Measurements from ENCODE around the gene SPTBN2.
"Not testable (repeated sequence)": the region's sequence is repeated elsewhere in the genome, so short reads cannot be mapped to it uniquely, and the experiment has no call there.

The SPTBN2 gene

DNA sequence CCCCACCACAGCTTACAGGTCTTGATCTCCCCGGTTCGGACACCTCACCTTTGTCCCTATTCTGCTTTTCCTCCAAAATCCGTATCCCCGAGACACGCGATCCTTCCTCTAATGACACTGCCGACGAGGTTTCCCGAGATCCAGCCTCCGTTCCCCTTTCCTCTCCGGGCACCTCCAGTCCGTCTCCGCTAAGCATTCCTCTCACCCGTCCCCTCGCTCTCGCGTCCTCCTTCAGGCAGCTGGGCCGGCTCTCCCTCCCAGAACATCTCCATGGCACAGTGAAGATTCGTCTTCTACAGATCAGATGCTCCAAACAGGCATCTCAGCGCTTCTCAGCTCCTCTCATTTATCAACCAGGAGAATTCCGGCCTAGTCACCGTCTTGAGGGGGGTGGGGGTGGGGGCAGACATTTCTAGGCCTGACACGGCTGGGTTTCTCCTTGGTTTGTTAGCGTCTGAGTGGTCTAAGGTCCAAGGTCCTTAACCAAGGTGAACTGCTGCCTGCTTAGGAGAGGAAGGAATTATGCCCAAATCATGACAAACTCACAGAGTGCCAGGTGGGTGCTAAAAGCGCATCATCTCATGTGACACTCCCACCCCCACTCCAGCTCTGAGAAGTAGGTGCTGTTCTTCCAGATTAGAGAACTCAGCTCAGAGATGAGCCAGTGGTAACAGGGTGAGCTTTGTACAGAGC lies at the start of gene SPTBN2:
TSS of gene SPTBN2 (minus strand) at position 524 of the 693 bp plus-strand sequence. CDS start 7,976 bp downstream, outside the sequence.
- no peak for DNase-seq

DNA sequence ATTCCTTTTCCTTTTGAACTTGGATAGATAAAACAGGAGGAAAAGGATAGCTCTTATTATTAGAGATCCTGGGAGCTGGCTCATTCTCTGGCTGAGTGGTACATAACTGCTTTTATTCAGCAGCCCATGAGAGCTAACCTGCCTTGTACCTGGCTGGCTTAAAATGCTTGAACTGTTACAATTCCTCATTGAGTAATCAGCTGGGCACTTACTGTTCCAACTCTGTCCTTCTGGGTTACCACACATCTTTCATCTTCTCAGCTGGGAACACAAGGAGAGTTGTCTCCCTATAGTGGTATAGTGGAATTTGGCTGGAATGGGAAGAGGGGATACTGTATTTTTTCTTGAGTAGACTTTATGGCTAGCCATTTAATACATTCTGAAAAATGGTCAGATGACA lies 39.8 kb upstream of the SPTBN2 start:
- no peak for DNase-seq

DNA sequence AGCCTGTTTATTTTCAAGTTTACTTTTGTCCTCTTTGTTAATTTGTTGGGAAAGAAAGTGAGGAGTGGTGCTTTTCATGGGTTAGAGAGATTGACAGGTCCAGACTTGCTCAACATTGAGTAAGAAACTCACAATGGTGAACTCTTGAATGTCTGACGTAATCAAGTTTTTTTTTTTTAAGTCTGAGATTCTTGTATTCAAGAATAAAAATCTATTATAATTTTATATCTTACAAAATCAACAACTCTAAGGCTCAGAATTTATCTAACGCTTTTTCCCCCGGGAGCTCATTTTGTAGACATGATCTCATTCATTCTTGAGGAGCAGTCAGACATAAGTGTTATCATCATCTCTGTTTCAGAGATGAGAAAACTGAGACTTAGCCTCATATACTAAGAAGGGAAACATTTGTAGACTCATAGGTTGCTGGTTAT lies 39.1 kb upstream of the SPTBN2 start:
- no peak for DNase-seq

DNA sequence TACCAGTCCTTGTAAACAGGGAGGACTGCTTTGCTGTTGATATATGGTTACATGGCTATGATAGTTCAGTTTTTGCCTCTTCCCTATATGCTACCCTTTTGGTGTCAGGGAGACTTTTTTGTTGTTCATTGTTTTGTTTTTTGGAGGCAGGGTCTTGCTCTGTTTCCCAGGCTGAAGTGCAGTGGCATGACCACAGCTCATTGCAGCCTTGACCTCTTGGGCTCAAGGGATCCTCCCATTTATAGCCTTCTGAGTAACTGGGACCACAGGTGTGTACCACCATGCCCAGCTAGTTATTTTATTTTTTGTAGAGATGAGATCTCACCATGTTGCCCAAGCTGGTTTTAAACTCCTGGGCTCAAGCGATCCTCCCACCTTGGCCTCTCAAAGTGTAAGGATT lies 38.6 kb upstream of the SPTBN2 start:
- no peak for DNase-seq

DNA sequence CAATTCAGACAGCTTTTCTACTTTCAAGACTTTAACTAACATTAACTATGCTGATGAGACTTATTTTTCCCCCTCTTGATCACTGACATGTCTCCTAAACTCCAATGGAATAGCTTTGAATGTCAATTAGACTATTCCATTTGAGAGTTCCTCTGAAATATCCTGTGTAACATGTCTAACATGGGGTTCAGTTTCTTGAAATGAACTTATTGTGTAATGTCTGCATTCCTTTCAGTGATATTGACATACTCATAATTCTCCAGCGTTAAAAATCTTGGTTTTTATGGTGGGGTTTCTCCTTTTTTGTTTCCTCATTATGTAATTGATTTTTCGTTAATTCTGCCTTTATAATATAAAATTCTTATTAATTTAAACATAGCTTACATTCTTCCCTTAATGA lies 37.7 kb upstream of the SPTBN2 start:
- no peak for DNase-seq

DNA sequence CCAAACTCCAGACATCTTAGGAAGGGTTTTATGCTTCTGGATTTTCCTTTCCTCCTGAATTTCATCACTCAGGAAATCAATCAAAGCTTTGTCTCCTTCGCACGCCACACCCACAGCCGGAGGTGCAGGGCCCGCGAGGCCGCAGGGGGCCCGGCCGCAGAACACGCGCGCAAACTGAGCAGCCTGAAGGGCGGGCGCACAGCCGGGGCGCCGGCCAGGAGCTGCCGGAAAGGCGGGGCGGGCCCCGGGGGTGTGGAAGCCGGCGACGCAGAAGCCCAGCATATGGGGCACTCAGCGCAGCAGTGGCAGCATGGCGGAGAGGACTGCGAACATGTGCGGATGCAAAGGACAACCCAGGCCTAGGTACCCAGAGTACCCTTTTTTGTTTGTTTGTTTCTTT lies 33.1 kb upstream of the SPTBN2 start:
- DNase-seq = no peak

DNA sequence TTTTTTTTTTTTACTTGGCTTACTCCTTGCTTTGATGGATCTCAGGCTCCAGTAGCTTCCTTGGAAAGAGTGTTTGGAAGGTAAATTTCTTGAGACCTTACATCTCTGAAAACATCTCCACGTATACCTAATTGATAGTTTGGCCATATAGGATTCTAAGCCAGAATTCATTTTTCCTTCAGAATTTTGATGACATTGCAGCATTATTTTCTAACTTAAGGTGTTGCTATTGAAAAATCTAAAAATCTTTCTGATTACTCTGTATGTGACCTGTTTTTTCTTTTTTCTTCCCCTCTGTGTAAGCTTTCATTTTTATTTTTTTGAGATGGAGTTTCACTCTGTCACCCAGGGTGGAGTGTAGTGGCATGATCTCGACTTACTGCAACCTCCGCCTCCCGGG lies 23.1 kb upstream of the SPTBN2 start:
- no peak for DNase-seq

DNA sequence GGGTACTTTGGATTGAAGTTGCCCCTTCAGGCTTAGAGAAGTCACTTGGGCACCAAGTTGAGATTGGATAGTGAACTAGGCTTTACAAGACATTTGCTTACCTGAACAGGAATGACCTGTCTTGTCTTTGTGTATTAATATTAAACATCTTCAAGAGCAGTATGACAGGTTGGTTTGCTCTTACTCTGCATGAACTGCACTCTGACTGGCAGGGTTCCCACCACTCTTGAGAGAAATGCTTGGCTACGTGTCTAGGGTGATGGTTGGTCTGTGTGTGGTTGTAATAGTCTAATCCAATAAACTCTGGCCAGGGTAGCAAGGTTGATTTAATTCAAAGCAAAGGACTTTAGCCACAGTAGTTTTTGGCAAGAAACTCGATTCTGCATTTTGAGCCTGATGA lies 20.1 kb upstream of the SPTBN2 start:
- no peak for DNase-seq

- no peak for DNase-seq
These were observed 18.5 kb upstream of the SPTBN2 start for GRCh38 chr11:66747480-66747879.

GRCh38 chr11:66745356-66746235 lies 16.6 kb upstream of the SPTBN2 start:
- DNase-seq = peak; percentile 48

DNA sequence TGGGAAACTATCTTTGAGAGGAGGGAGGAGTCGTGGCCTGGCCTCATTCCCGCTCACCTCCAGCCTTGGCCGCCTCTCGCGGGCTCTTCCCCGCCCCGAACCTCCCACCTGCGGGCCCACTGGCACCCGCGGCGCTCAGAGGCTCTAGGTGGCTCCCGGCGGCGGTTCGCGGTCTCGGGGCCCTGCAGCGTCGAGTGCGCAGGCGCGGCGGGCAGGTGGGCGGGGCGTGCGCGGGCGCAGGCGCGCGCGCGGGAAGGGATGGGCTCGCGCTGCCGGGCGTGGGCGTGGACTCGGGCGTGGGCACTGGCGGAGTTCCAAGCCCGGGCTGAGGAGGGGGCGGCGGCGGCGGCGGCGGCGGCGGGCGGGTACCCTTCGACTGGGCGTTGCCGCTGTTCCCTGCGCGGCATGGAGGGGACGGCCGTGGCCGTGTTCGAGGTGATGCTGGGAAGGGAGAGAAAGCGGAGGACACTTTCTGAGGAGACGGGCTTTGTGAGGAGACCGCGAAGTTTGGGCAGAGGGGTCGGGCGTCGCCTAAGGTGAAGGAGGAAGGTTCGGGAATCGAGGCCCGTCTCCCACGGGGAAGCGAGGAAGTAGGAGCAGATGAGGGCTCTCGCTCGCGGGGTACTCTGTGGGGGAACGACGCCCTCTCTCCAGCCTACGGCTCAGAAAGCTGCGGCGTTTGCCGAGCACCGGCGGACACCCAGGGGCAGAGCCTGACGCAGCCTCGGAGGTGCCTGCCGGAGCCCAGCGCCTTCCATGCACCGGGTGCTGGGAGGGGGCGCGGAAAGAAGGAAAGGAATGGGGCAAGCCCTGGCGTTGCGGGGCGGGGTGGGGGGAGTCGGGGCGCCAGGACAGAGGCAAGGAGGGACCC lies 15.7 kb upstream of the SPTBN2 start:
- DNase-seq = peak; percentile 85

DNA sequence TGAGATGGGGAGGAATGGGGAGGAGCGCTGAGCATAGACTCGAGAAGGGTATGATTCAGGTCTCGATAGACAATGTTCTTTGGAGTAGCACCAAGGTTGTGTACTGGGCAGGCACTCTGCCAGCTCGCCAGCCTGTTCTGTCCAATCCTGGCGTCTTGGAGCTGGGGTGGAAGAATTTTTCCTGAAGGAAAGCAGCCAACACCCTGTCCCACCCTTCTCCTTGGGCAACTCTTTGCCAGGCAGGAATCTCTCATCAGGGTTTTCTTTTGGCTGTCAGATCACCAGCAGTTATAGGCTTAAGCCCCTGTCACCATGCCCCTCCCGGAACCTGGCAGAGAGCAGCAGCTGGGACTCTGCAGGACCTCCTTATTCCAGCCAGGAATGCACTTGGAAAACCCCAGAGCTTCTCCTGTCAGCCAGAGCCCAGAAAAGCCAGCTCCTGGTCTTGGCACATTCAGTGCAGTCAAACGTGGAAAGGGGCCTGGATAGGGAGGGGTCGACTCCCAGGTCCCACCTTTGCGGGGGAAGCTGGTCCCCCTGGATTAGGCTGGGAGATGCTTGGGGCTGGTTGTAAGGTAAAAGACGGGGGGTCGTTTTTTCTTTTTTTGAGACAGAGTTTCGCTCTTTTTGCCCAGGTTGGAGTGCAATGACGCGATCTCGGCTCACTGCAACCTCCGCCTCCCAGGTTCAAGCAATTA lies 14.4 kb upstream of the SPTBN2 start:
- no peak for DNase-seq

DNA sequence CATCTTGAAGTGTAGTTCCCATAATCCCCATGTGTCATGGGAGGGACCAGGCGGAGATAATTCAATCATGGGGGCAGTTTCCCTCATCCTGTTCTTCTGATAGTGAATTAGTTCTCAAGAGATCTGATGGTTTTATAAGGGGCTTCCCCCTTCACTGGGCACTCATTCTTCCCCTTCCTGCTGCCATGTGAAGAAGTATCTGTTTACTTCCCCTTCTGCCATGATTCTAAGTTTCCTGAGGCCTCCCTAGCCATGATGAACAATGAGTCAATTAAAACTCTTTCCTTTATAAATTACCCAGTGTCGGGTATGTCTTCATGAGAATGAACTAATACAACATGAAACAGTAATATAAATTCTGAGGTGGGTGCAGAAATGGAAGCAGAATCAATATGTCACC lies 12.1 kb upstream of the SPTBN2 start:
- no peak for DNase-seq

GRCh38 chr11:66739983-66740382 lies 11.0 kb upstream of the SPTBN2 start:
- no peak for DNase-seq

DNA sequence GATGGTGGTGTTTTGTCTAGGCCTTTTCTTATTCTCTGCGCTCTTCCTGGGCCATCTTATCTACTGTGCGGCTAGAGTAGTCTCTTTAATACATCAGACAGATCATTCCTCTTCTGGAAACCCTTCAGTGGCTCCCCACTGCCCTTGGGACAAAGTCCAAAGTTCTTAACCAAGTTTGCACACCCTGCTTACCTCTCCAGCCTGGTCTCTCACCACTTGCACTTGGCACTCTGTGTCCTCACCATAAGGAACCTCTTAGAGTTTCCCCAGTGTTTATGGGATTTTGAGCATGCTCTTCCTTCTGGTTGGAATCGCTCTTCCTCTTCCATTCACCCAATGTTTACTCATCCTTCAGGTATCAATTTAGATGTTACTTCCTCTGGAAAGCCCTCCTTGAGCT lies 5.2 kb upstream of the SPTBN2 start:
- DNase-seq = no peak

- DNase-seq = no peak
These were observed 431 bp upstream of the SPTBN2 start for GRCh38 chr11:66729447-66729846.

GRCh38 chr11:66728038-66728692 lies 851 bp downstream of the SPTBN2 start:
- no peak for DNase-seq

DNA sequence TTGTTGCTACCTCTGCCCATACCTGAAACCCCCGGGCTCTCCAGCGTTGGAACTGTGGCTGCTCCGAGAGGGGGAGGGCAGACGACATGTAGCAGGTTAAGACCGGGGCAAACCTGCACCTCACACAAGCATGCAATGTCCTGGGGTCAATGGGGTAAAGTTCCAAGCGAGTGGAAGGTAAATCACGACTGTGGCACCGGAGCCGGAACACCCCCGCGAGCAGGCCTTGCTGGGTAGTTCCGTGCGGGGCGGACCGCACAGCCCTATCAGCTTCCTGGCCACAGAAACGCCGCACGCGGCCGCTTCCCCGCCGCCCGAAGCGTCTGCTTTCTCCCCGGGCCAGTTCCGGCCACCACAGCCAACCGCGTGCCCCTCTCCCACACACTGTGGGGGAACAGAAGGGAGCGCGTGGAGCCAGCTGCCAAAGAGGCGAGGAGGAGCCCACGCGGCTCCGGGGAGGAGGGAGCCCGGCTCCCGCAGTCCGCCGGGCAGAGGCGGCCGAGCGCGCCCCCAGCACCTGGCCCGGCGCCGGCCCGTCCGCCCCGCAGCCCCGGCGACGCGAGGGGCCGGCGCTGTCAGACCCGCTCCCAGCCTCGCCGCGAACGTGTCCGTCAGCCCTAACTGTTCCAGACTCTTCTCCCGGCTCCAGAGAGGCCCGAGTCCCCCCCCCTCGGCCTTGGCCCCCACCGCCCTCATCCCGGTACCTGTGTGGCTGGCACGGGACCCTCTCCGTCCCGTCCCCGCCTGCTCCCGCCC lies 1.6 kb downstream of the SPTBN2 start:
- no peak for DNase-seq

DNA sequence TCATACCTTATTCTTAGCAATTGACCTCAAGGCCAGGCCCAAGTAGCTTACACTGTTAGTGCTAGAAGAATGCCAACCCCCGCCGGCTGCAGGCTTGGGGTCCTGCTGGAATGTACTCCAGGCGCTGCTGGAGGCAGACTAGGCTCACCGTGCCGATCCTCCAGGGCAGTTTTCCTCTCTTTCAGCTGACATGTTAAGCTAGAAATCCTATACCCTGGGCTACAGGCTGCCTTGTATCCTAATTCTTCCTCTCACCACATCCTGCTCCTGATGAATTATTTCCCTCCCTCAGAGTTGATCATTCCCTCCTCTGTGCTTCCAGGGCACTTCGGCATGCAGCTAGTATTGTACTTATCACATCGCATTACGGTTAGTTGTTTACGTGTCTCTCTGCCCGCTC lies 3.4 kb downstream of the SPTBN2 start:
- no peak for DNase-seq

DNA sequence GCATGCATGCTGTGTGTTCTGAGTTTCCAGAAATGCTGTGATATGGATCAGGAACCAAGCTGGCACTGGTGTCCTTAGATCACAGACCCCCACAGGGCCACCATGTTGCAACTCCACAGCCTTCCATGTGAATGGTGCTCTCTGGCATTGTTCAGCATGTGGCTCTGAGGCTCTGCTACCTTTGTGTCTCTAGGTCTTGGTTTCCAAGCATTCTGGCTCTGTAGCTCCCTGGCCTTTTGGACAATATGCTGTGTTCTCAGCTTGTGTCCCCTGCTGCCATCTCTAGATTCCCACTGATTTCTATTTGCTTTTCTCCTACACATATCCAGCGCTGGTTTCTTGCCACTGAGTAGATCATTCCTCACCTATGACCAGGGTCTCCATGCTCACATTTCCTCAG lies 3.9 kb downstream of the SPTBN2 start:
- no peak for DNase-seq

DNA sequence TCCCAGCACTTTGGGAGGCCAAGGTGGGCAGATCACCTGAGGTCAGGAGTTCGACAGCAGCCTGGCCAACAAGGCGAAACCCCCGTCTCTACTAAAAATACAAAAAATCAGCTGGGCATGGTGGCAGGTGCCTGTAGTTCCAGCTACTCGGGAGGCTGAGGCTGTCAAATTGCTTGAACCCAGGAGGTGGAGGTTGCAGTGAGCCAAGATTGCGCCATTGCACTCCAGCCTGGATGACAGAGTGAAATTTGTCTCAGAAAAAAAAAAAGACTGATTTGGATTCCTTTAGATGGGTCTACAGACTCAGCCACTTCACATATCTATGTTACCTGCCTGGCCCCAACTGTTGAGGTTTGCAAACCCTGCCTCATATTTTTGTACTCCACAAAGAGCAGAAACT lies 4.8 kb downstream of the SPTBN2 start:
- not testable (repeated sequence) for DNase-seq
